PC-9 (cell line): ENCODE data around the gene ATM. TPM values are rescaled to one million over a fixed set of nuclear protein-coding genes. Genes with fewer than 3 reads are reported as not detected.

Source experiments
- BruUV-seq: library from RNA; stranded (reverse); fragments of 400-500 nt; replicated peaks from 2 replicates; lab custom pipeline; 2021; lab: Mats Ljungman, UMichigan
- CTCF ChIA-PET: fragments of 300-600 bp; sonication (Branson Sonifier 250); formaldehyde crosslinking; loops from one replicate; lab custom pipeline; 2022; ENCODE audit warnings: antibody characterized with exemption; lab: Charles Lee
- POLR2A ChIA-PET: fragments of 300-600 bp; sonication (Branson Sonifier 250); formaldehyde crosslinking; loops from one replicate; lab custom pipeline; 2022; ENCODE audit warnings: antibody characterized with exemption; ENCODE audit not compliant: unreplicated experiment; lab: Charles Lee
- DNase-seq, 2 experiments: peaks; one replicate each; pipeline versions ENCODE4 v3.0.0 to v3.0.0-alpha.2; 2015 to 2022; ENCODE audit warnings: mixed read lengths in 1 of 2
- H2AFZ ChIP-seq: fragments of 200-600 bp; sonication (generic); 2 replicates; pipeline ENCODE4 v1.8.1; 2017; ENCODE audit warnings: antibody characterized with exemption
- H3F3A ChIP-seq: fragments of 200-600 bp; sonication (generic); 2 replicates; pipeline ENCODE4 v1.8.1; 2017; ENCODE audit warnings: antibody characterized with exemption, mild to moderate bottlenecking, low read depth; ENCODE audit not compliant: insufficient read depth
- H3K27ac ChIP-seq: fragments of 200-600 bp; sonication (generic); 2 replicates; pipeline ENCODE4 v1.6.1; 2016; ENCODE audit warnings: mixed run types
- H3K27me3 ChIP-seq: fragments of 200-600 bp; sonication (generic); 2 replicates; pipeline ENCODE4 v1.6.1; 2016; ENCODE audit warnings: low read depth, mixed run types; ENCODE audit not compliant: insufficient read depth
- H3K36me3 ChIP-seq: fragments of 200-600 bp; sonication (generic); 2 replicates; pipeline ENCODE4 v1.6.1; 2016; ENCODE audit warnings: low read depth, mixed run types
- H3K4me1 ChIP-seq: fragments of 200-600 bp; sonication (generic); replicated peaks from 2 replicates; pipeline ENCODE4 v1.6.1; 2016; ENCODE audit warnings: mixed run types; ENCODE audit not compliant: insufficient read depth
- H3K4me2 ChIP-seq: fragments of 200-600 bp; sonication (generic); 2 replicates; pipeline ENCODE4 v1.6.1; 2017; ENCODE audit warnings: mixed run types
- H3K4me3 ChIP-seq: fragments of 200-600 bp; sonication (generic); 2 replicates; pipeline ENCODE4 v1.6.1; 2016; ENCODE audit warnings: mixed run types
- H3K79me2 ChIP-seq: fragments of 200-600 bp; sonication (generic); 2 replicates; pipeline ENCODE4 v1.6.1; 2017; ENCODE audit warnings: low read depth, mixed run types
- H3K9me2 ChIP-seq: fragments of 200-600 bp; sonication (generic); 2 replicates; pipeline ENCODE4 v1.8.1; 2017; ENCODE audit warnings: mild to moderate bottlenecking; ENCODE audit not compliant: insufficient read depth
- H3K9me3 ChIP-seq: fragments of 200-600 bp; sonication (generic); 2 replicates; pipeline ENCODE4 v1.8.1; 2016; ENCODE audit warnings: low read depth; ENCODE audit not compliant: insufficient read depth
- H4K20me1 ChIP-seq: fragments of 200-600 bp; sonication (generic); 2 replicates; pipeline ENCODE4 v1.8.1; 2017; ENCODE audit not compliant: insufficient read depth
- EZH2 ChIP-seq: fragments of 200-600 bp; sonication (generic); IDR thresholded peaks from 2 replicates; pipeline ENCODE4 v1.8.0; 2017; ENCODE audit warnings: antibody characterized with exemption, low read depth
- intact Hi-C: fragments of 100-400 bp; cut with micrococcal nuclease; formaldehyde crosslinking; loops from one replicate; pipeline ENCODE4 v1.10.0; 2022; ENCODE audit not compliant: unreplicated experiment
- total RNA-seq: library from RNA; stranded (reverse); gene quantifications from 2 replicates; pipeline ENCODE4 v1.2.3, GENCODE V29; 2021
- TF ChIP-seq, protein P1 (sequence below): fragments of 200-600 bp; sonication (generic); conservative IDR thresholded peaks from 2 replicates; pipeline ENCODE4 v1.6.1; 2017; ENCODE audit warnings: mixed run types, antibody characterized with exemption, mild to moderate bottlenecking, moderate library complexity

ATM gene
- total RNA-seq, 1 experiment from 2014 or later = 36.3 TPM

DNA sequence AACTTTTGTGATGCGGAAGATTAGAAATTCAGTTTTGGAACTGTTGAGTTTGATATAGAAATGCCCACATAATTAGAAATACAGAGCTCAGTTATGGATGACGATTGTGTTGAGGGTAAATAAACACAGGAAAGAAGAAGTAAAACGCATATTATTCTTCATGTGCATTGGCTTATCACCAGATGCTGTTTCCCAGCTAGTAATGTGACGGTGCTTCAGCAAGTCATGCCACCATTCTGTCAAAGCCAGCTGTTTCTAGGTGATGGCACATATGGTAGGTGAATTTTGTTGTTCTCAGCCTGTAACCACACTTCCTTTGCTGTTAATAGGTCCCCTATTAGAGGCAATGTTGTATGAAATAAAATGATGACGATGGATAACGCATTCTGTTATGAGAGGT, 175.6 kb downstream of the ATM start:
- Histone ChIP-seq H3K27ac (no peak overlapping the region), H4K20me1 (no peaks in the 10 kb centered on the region), H3F3A (no peaks in the 10 kb centered on the region), H3K4me1 (no peaks in the 10 kb centered on the region), H3K9me3 (no peaks in the 10 kb centered on the region), H3K4me3 (no peak overlapping the region), H3K27me3 (no peaks in the 10 kb centered on the region), H3K79me2 (no peaks in the 10 kb centered on the region), H3K4me2 (no peak overlapping the region), H2AFZ (no peak overlapping the region), H3K36me3 (no peaks in the 10 kb centered on the region), H3K9me2 (no peaks in the 10 kb centered on the region)
- CTCF ChIA-PET = no interaction called here
- DNase-seq = no peak
- no TSS peak for BruUV-seq
- intact Hi-C loops = no loop called here
- POLR2A ChIA-PET = no interaction called here
- TF ChIP-seq, protein P1, sequence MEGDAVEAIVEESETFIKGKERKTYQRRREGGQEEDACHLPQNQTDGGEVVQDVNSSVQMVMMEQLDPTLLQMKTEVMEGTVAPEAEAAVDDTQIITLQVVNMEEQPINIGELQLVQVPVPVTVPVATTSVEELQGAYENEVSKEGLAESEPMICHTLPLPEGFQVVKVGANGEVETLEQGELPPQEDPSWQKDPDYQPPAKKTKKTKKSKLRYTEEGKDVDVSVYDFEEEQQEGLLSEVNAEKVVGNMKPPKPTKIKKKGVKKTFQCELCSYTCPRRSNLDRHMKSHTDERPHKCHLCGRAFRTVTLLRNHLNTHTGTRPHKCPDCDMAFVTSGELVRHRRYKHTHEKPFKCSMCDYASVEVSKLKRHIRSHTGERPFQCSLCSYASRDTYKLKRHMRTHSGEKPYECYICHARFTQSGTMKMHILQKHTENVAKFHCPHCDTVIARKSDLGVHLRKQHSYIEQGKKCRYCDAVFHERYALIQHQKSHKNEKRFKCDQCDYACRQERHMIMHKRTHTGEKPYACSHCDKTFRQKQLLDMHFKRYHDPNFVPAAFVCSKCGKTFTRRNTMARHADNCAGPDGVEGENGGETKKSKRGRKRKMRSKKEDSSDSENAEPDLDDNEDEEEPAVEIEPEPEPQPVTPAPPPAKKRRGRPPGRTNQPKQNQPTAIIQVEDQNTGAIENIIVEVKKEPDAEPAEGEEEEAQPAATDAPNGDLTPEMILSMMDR = no peak
- TF ChIP-seq EZH2 = no peak

DNA sequence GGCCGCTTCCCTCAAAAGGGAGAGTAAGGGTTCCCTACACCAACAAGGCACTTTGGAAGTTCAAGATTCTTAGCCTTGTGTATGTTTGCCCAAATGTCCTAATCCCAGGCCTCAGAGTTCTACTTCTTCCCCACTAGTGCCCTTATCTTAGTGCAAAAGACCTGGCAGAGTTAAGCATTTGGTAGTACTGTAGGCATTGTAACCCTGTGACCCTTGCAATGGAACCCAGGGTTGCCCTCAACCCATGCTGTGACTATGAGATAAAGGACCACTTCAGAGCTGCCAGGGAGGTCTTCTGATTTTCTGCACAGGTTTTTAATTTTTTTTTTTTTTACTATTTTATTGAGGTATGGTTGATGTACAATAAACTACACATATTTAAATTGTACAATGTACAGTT, 179.4 kb downstream of the ATM start:
- no peaks in the 10 kb centered on the region for H3K79me2 ChIP-seq
- no peak for TF ChIP-seq EZH2
- TF ChIP-seq, protein P1 = no peak
- no peaks in the 10 kb centered on the region for H3F3A ChIP-seq
- peaks cover 4% of the 10 kb centered on the region; the same call in 1 of the 2 replicates for H3K9me2 ChIP-seq
- H3K4me3 ChIP-seq = no peak overlapping the region
- H3K9me3 ChIP-seq = no peaks in the 10 kb centered on the region
- H3K4me1 ChIP-seq = no peaks in the 10 kb centered on the region
- no peaks in the 10 kb centered on the region for H3K27me3 ChIP-seq
- POLR2A ChIA-PET = interaction anchor here (0.6 kb wide), 1 partner anchor 52 kb away, joined by 4 read pairs; no protein-coding TSS in a partner anchor
- no peak overlapping the region for H3K4me2 ChIP-seq
- intact Hi-C loops = no loop called here
- no peak overlapping the region for H3K27ac ChIP-seq
- no peaks in the 10 kb centered on the region for H3K36me3 ChIP-seq
- CTCF ChIA-PET = no interaction called here
- no peaks in the 10 kb centered on the region for H4K20me1 ChIP-seq
- DNase-seq = no peak
- H2AFZ ChIP-seq = no peak overlapping the region
- no TSS peak for BruUV-seq

DNA sequence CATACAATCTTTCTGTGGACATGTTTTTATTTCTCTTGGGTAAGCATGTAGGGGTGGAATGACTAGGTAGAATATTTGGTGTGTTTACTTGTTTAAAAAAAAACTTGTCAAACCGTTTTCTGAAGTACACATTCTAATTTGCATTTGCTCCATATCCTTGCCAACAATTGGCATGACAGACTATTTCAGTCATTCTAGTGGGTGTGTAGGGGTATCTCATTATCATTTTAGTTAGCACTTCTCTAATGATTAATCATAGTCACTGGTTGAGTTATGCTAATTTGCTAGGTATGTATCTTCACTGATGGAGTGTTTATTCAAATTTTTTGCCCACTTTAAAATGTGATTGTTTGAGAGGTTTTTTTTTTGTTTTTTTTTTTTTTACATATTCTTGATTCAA, 180.2 kb downstream of the ATM start:
- Histone ChIP-seq H3K9me3 (no peaks in the 10 kb centered on the region), H4K20me1 (no peaks in the 10 kb centered on the region), H3F3A (no peaks in the 10 kb centered on the region), H3K4me1 (no peaks in the 10 kb centered on the region), H3K9me2 (peaks cover 4% of the 10 kb centered on the region; the same call in 1 of the 2 replicates), H3K79me2 (no peaks in the 10 kb centered on the region), H3K27ac (no peak overlapping the region), H3K27me3 (no peaks in the 10 kb centered on the region), H3K36me3 (no peaks in the 10 kb centered on the region), H2AFZ (no peak overlapping the region), H3K4me2 (no peak overlapping the region), H3K4me3 (no peak overlapping the region)
- BruUV-seq = no TSS peak
- POLR2A ChIA-PET = no interaction called here
- TF ChIP-seq, protein P1 = no peak
- no peak for TF ChIP-seq EZH2
- CTCF ChIA-PET = no interaction called here
- intact Hi-C loops = no loop called here
- no peak for DNase-seq
